Adrenal gland (tissue), 12 donors: ENCODE measurements around the gene NAA16. TPM values are rescaled to one million over a fixed set of nuclear protein-coding genes. Genes with fewer than 3 reads are reported as not detected.

Experiments used
- DNase-seq, 7 donors: peaks; one replicate each; pipeline ENCODE4 v3.0.0-alpha.2; 2019 to 2020
- H3K27ac ChIP-seq, 5 donors: fragments of 200-600 bp; sonication (generic) in 4 of 5; 1 replicate in 3 of 5; 2 replicates in 2 of 5; pipeline versions ENCODE4 v1.5.1 to v1.8.0; 2016 to 2020; ENCODE audit warnings: mild to moderate bottlenecking in 1 of 5
- H3K27me3 ChIP-seq: fragments of 200-600 bp; 2 replicates; pipeline ENCODE4 v1.8.0; 2021
- H3K36me3 ChIP-seq, 2 donors: fragments of 200-600 bp; replicated peaks in 1 of 2; 1 replicate in 1 of 2; 2 replicates in 1 of 2; pipeline versions ENCODE4 v1.5.1 to v1.8.0; 2018 to 2022
- H3K4me1 ChIP-seq, 2 donors: fragments of 200-600 bp; replicated peaks in 1 of 2; 1 replicate in 1 of 2; 2 replicates in 1 of 2; pipeline versions ENCODE4 v1.5.1 to v1.8.0; 2018 to 2021
- H3K4me3 ChIP-seq, 4 donors: fragments of 200-600 bp; sonication (generic) in 3 of 4; one replicate each; pipeline ENCODE4 v1.5.1; 2016 to 2018
- H3K9me3 ChIP-seq, 3 donors: fragments of 200-600 bp; sonication (generic) in 1 of 3; replicated peaks in 1 of 3; 1 replicate in 2 of 3; 2 replicates in 1 of 3; pipeline versions ENCODE4 v1.5.1 to v1.8.0; 2016 to 2021
- POLR2A ChIP-seq, 2 donors: fragments of 450-650 bp; IDR thresholded peaks; one replicate each; pipeline ENCODE4 v1.6.1; 2017; ENCODE audit warnings: antibody characterized with exemption in 2 of 2, mild to moderate bottlenecking in 2 of 2, moderate library complexity in 1 of 2
- WGBS, 4 donors: extraction: QIAGEN DNeasy Blood & Tissue Kit in 2 of 4; methylation state at CpG; one replicate each; pipeline versions ENCODE4 v1.1.5 to v1.1.7; 2013 to 2017; 5-methylcytosine and 5-hydroxymethylcytosine counted together
- intact Hi-C, 2 donors: fragments of 100-400 bp; cut with DNase I; formaldehyde crosslinking; loops; one replicate each; pipeline versions ENCODE4 v1.14.1 to v1.15.0; 2022 to 2023
- polyA plus RNA-seq, 3 donors: library from polyadenylated mRNA; stranded (reverse); fragments of 200-250 nt in 2 of 3; fragments of 350-450 nt in 1 of 3; fragmentation: Illumina TruSeq in 1 of 3; extraction: RNeasy Lipid Tissue Mini Kit (QIAGEN cat#74804) in 1 of 3; gene quantifications; one replicate each; pipeline ENCODE4 v1.2.3, GENCODE V29; 2013 to 2014
- total RNA-seq, 9 donors: library from RNA; depleted of rRNA in 4 of 9; stranded (reverse); fragments of >200 nt in 4 of 9; fragments of 120-200 nt in 1 of 9; fragmentation: NEBNext Ultra II Directional in 1 of 9; extraction: Animal tissue kit (Norgen Biotek cat#: 25700) in 1 of 9; gene quantifications; one replicate each; pipeline versions ENCODE4 v1.1.0 to v1.2.4, GENCODE V29; 2013 to 2023
- TF ChIP-seq, protein P1 (sequence below), 6 experiments: fragments of 450-650 bp in 4 of 6; fragments of 200-600 bp in 2 of 6; sonication (generic) in 1 of 6; IDR thresholded peaks; 1 replicate in 5 of 6; 2 replicates in 1 of 6; pipeline versions ENCODE4 v1.5.1 to v1.8.0; 2016 to 2021; ENCODE audit warnings: antibody characterized with exemption in 6 of 6, mild to moderate bottlenecking in 2 of 6, moderate library complexity in 1 of 6
- donor health status: healthy with polysubstance abuse.
- donor health status: Bipolar disorder and iron deficiency.
- donor health status: DM: yes; HTN: yes; CAD: no.
- donor health status: DM: no; HTN: no; CAD: no.
- donor health status: DM: no; HTN: no; CAD: no.
- donor health status: DM: yes; HTN: yes; CAD: no.

The NAA16 gene
- total and polyA plus RNA-seq, 12 donors: 3.2 to 26.2 (median 16.8) TPM

DNA sequence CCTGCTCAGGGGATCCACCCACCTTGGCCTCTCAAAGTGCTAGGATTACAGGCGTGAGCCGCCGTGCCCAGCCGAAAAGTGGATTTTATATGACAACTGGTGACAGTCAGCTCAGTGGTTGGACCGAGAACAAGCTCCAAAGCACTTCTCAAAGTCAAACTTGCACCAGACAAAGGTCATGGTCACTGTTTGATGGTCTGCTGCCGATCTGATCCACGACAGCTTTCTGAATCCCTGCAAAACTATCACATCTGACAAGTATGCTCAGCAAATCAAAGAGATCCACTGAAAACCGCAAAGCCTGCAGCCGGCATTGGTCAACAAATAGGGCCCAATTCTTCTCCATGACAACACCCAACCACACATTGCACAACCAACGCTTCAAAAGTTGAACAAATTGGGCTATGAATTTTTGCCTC, 21.6 kb upstream of the NAA16 start:
- DNase-seq: no peak
- 78 to 93% (median 82%) methylated on average over 3 to 10 of the region's 10 CpGs for WGBS, 4 donors
- intact Hi-C loops: no loop called here
- Histone ChIP-seq H3K27me3 (no peaks in the 10 kb centered on the region), H3K4me1 (no peaks in the 10 kb centered on the region), H3K27ac (no peak overlapping the region), H3K4me3 (no peak overlapping the region), H3K36me3 (no peaks in the 10 kb centered on the region), H3K9me3 (no peaks in the 10 kb centered on the region)
- TF ChIP-seq, protein P1, sequence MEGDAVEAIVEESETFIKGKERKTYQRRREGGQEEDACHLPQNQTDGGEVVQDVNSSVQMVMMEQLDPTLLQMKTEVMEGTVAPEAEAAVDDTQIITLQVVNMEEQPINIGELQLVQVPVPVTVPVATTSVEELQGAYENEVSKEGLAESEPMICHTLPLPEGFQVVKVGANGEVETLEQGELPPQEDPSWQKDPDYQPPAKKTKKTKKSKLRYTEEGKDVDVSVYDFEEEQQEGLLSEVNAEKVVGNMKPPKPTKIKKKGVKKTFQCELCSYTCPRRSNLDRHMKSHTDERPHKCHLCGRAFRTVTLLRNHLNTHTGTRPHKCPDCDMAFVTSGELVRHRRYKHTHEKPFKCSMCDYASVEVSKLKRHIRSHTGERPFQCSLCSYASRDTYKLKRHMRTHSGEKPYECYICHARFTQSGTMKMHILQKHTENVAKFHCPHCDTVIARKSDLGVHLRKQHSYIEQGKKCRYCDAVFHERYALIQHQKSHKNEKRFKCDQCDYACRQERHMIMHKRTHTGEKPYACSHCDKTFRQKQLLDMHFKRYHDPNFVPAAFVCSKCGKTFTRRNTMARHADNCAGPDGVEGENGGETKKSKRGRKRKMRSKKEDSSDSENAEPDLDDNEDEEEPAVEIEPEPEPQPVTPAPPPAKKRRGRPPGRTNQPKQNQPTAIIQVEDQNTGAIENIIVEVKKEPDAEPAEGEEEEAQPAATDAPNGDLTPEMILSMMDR (IDR thresholded peaks at IDR 0.05): no peak
- no peak for TF ChIP-seq POLR2A (IDR thresholded peaks at IDR 0.05)

DNA sequence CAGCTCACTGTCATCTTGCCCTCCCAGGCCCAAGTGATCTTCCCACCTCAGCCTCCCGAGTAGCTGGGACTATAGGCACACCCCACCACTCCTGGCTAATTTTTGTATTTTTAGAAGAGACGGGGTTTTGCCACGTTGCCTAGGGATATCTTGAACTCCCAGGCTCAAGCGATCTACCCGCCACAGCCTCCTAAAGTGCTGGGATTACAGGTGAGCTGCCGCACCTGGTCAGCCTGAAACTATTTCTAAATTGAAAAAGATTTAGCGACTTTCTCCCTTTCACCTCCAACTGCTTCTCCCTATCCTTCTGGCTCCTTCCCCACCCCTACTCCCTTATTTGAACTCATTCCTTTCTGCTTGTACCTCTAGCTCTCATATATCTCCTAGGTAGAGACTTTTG, 19.8 kb upstream of the NAA16 start:
- Histone ChIP-seq H3K4me1 (no peaks in the 10 kb centered on the region), H3K27ac (no peak overlapping the region), H3K9me3 (no peaks in the 10 kb centered on the region), H3K36me3 (no peaks in the 10 kb centered on the region), H3K27me3 (no peaks in the 10 kb centered on the region), H3K4me3 (no peak overlapping the region)
- no peak for DNase-seq
- intact Hi-C loops: no loop called here
- TF ChIP-seq, protein P1 (IDR thresholded peaks at IDR 0.05): no peak
- no peak for TF ChIP-seq POLR2A (IDR thresholded peaks at IDR 0.05)
- 91 to 96% (median 92%) methylated on average over 7 of the region's 7 CpGs for WGBS, 4 donors

DNA sequence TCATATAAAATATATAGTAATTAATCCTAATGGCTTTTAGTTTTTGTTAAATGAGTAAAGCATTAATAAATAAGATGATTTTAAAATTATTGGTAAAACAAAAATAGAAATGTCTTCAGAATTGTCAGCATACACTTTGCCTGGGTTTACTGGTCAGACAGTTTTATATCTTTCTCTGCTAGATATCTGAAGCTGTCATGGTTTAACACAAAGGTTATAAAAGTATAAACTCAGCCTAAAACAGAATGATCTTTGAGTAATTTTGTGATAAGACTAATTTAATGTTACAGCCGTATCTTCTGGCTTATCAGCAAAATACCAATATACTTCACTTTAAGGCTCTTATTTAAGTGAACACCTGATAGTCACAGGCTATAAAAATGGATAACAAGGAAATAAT, 17.8 kb upstream of the NAA16 start:
- Histone ChIP-seq H3K27ac (no peak overlapping the region), H3K27me3 (no peaks in the 10 kb centered on the region), H3K36me3 (no peaks in the 10 kb centered on the region), H3K4me3 (no peak overlapping the region), H3K4me1 (no peaks in the 10 kb centered on the region), H3K9me3 (no peaks in the 10 kb centered on the region)
- intact Hi-C loops: no loop called here
- TF ChIP-seq, protein P1 (IDR thresholded peaks at IDR 0.05): no peak
- no peak for DNase-seq
- 73 to 87% (median 77%) methylated on average over 1 of the region's 1 CpG for WGBS, 4 donors

GRCh38 chr13:41294914-41295313, 16.2 kb upstream of the NAA16 start:
- Histone ChIP-seq H3K36me3 (no peaks in the 10 kb centered on the region), H3K9me3 (no peaks in the 10 kb centered on the region), H3K27ac (no peak overlapping the region), H3K4me3 (no peak overlapping the region), H3K27me3 (no peaks in the 10 kb centered on the region), H3K4me1 (no peaks in the 10 kb centered on the region)
- intact Hi-C loops: no loop called here
- WGBS, 4 donors: 86 to 100% (median 90%) methylated on average over 1 of the region's 1 CpG
- no peak for DNase-seq
- TF ChIP-seq, protein P1 (IDR thresholded peaks at IDR 0.05): no peak
